SK-N-SH (cell line): ENCODE data around the gene CDC27. TPM values are rescaled to one million over a fixed set of nuclear protein-coding genes. Genes with fewer than 3 reads are reported as not detected.

Source experiments
- CTCF ChIA-PET: fragments of 300-600, 350-600 bp; formaldehyde crosslinking; extraction: SDS; loops from one replicate; lab custom pipeline; 2021; lab: Yijun Ruan, JAX
- POLR2A ChIA-PET: fragments of 350-600 bp; sonication (Branson Sonifier 250); formaldehyde crosslinking; extraction: SDS; loops from one replicate; lab custom pipeline; 2020; ENCODE audit warnings: antibody characterized with exemption, inconsistent platforms; lab: Yijun Ruan, JAX
- DNase-seq: peaks from one replicate; pipeline ENCODE4 v3.0.0; 2012
- H2AFZ ChIP-seq: fragments of 200-600 bp; sonication (generic); 2 replicates; pipeline ENCODE4 v1.8.1; 2016; ENCODE audit warnings: antibody characterized with exemption, mild to moderate bottlenecking, low read depth
- H3F3A ChIP-seq: fragments of 200-600 bp; sonication (generic); replicated peaks from 2 replicates; pipeline ENCODE3; 2016; ENCODE audit warnings: antibody characterized with exemption, mild to moderate bottlenecking; ENCODE audit not compliant: insufficient read depth
- H3K27ac ChIP-seq, 2 experiments: fragments of 200-500 bp in 1 of 2; fragments of 200-600 bp in 1 of 2; sonication (Bioruptor generic) in 1 of 2; sonication (generic), shearing (Covaris generic) in 1 of 2; 2 replicates each; pipeline versions ENCODE4 v1.5.1 to v1.6.1; 2014 to 2016; ENCODE audit warnings: low read depth in 2 of 2, inconsistent platforms in 1 of 2, low read length in 1 of 2, mild to moderate bottlenecking in 1 of 2, mixed read lengths in 1 of 2
- H3K27me3 ChIP-seq: fragments of 200-600 bp; sonication (generic), shearing (Covaris generic); 2 replicates; pipeline ENCODE4 v1.6.1; 2016; ENCODE audit warnings: mixed run types; ENCODE audit not compliant: insufficient read depth
- H3K36me3 ChIP-seq, 2 experiments: fragments of 200-500 bp in 1 of 2; fragments of 200-600 bp in 1 of 2; sonication (Bioruptor generic) in 1 of 2; sonication (generic) in 1 of 2; replicated peaks in 1 of 2; 2 replicates each; pipeline versions ENCODE3 to v1.5.1; 2014 to 2016; ENCODE audit warnings: low read length in 1 of 2, mild to moderate bottlenecking in 1 of 2; ENCODE audit not compliant: insufficient read depth in 2 of 2, control insufficient read depth in 1 of 2
- H3K4me1 ChIP-seq, 2 experiments: fragments of 200-500 bp in 1 of 2; fragments of 200-600 bp in 1 of 2; sonication (Bioruptor generic) in 1 of 2; sonication (generic), shearing (Covaris generic) in 1 of 2; 2 replicates each; pipeline versions ENCODE4 v1.5.1 to v1.6.1; 2014 to 2016; ENCODE audit warnings: low read depth in 1 of 2, low read length in 1 of 2, mixed run types in 1 of 2; ENCODE audit not compliant: insufficient read depth in 2 of 2, control insufficient read depth in 1 of 2
- H3K4me2 ChIP-seq: fragments of 200-600 bp; sonication (generic), shearing (Covaris generic); 2 replicates; pipeline ENCODE4 v1.6.1; 2017; ENCODE audit warnings: mixed run types
- H3K4me3 ChIP-seq, 2 experiments: fragments of 200-500 bp in 1 of 2; fragments of 200-600 bp in 1 of 2; sonication (Bioruptor generic) in 1 of 2; sonication (generic), shearing (Covaris generic) in 1 of 2; 2 replicates each; pipeline versions ENCODE4 v1.5.1 to v1.8.1; 2014 to 2016; ENCODE audit warnings: low read depth in 2 of 2, inconsistent platforms in 1 of 2, low read length in 1 of 2, mild to moderate bottlenecking in 1 of 2, mixed read lengths in 1 of 2, moderate library complexity in 1 of 2
- H3K79me2 ChIP-seq: fragments of 200-600 bp; sonication (generic); 2 replicates; pipeline ENCODE4 v1.8.1; 2017; ENCODE audit warnings: mild to moderate bottlenecking; ENCODE audit not compliant: insufficient read depth
- H3K9ac ChIP-seq: fragments of 200-600 bp; sonication (generic); 2 replicates; pipeline ENCODE4 v1.6.1; 2017; ENCODE audit warnings: mixed run types
- H3K9me2 ChIP-seq: fragments of 200-600 bp; sonication (generic); 2 replicates; pipeline ENCODE4 v1.6.1; 2017; ENCODE audit warnings: mixed run types
- H3K9me3 ChIP-seq: fragments of 200-600 bp; sonication (generic); 2 replicates; pipeline ENCODE4 v1.6.1; 2017; ENCODE audit warnings: mixed run types, mild to moderate bottlenecking, moderate library complexity
- H4K20me1 ChIP-seq: fragments of 200-600 bp; sonication (generic); 2 replicates; pipeline ENCODE4 v1.6.1; 2017; ENCODE audit warnings: mild to moderate bottlenecking, mixed run types; ENCODE audit not compliant: insufficient read depth
- CTCF ChIP-seq: fragments of 200-600 bp; sonication (generic); IDR thresholded peaks from 2 replicates; pipeline ENCODE4 v1.6.1; 2017; ENCODE audit warnings: antibody characterized with exemption, mild to moderate bottlenecking, moderate library complexity
- ELF1 ChIP-seq: IDR thresholded peaks from 2 replicates; pipeline ENCODE4 v1.4.0; 2012
- EP300 ChIP-seq, 2 experiments: IDR thresholded peaks; 2 replicates each; pipeline versions ENCODE4 v1.4.0 to v1.6.1; 2012; ENCODE audit warnings: borderline replicate concordance in 1 of 2, low read depth in 1 of 2, low read length in 1 of 2
- FOSL2 ChIP-seq: IDR thresholded peaks from 2 replicates; pipeline ENCODE4 v1.4.0; 2012; ENCODE audit warnings: low read depth, mild to moderate bottlenecking, moderate library complexity, borderline replicate concordance
- MAX ChIP-seq: IDR thresholded peaks from 2 replicates; pipeline ENCODE4 v1.4.0; 2012; ENCODE audit warnings: low read depth
- MXI1 ChIP-seq: IDR thresholded peaks from 2 replicates; pipeline ENCODE4 v1.6.1; 2012; ENCODE audit warnings: mild to moderate bottlenecking, low read depth, low read length, improper control_type of control experiment
- NFIC ChIP-seq: IDR thresholded peaks from 2 replicates; pipeline ENCODE4 v1.4.0; 2012; ENCODE audit warnings: borderline replicate concordance
- POLR2AphosphoS5 ChIP-seq: IDR thresholded peaks from 2 replicates; pipeline ENCODE4 v1.6.1; 2012; ENCODE audit warnings: low read depth, low read length
- RAD21 ChIP-seq: IDR thresholded peaks from 2 replicates; pipeline ENCODE4 v1.6.1; 2012; ENCODE audit warnings: mild to moderate bottlenecking, low read length
- SIN3A ChIP-seq: IDR thresholded peaks from 2 replicates; pipeline ENCODE4 v1.6.1; 2012; ENCODE audit warnings: low read depth, mild to moderate bottlenecking, low read length, moderate library complexity, borderline replicate concordance
- TAF1 ChIP-seq: IDR thresholded peaks from 2 replicates; pipeline ENCODE4 v1.6.1; 2012; ENCODE audit warnings: low read depth, mild to moderate bottlenecking, low read length, moderate library complexity, borderline replicate concordance
- TCF12 ChIP-seq: IDR thresholded peaks from 2 replicates; pipeline ENCODE4 v1.4.0; 2012
- TEAD4 ChIP-seq: IDR thresholded peaks from 2 replicates; pipeline ENCODE4 v1.4.0; 2012; ENCODE audit warnings: mild to moderate bottlenecking, borderline replicate concordance; ENCODE audit not compliant: insufficient read depth
- YY1 ChIP-seq: IDR thresholded peaks from 2 replicates; pipeline ENCODE4 v1.4.0; 2012; ENCODE audit warnings: low read depth, mild to moderate bottlenecking
- WGBS: methylation state at CpG from one replicate; pipeline ENCODE4 v1.1.6; 2017; ENCODE audit warnings: low lambda C conversion rate; 5-methylcytosine and 5-hydroxymethylcytosine counted together
- polyA plus RNA-seq, 3 experiments: library from polyadenylated mRNA; depleted of rRNA; stranded (reverse); fragments of >200 nt; gene quantifications; 2 replicates each; pipeline ENCODE4 v1.2.3, GENCODE V29; 2012
- TF ChIP-seq, protein P1 (sequence below): fragments of 150-350 bp; IDR thresholded peaks from 2 replicates; pipeline ENCODE4 v1.6.1; 2016; ENCODE audit warnings: mild to moderate bottlenecking, low read depth, low read length
- TF ChIP-seq, protein P2 (sequence below): IDR thresholded peaks from 2 replicates; pipeline ENCODE4 v1.4.0; 2012; ENCODE audit warnings: low read depth, borderline replicate concordance

CDC27 gene
- polyA plus RNA-seq, 1 of the 3 experiments (the other 2 are of a cell fraction) = 44.3 TPM

DNA sequence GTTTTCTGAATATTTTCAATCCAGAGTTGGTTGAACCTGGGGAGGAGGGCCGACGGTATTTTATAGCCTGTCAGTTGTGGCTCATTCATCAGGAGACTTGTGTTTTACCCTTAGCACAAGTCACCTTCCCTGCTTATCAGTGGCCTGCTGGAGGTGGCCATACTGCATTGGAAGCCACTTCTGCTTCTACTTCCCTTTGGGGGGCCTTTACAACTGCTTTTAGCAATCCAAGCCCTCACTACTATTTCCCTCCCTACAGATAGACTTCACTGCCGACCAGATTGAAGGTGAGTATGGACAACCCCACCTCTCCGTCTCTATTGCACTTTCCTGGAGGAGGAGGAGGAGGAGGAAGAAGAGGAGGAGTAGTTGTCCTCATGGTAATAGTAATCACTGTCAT is 24.4 kb upstream of the CDC27 start (continued):
- TF ChIP-seq, protein P1, sequence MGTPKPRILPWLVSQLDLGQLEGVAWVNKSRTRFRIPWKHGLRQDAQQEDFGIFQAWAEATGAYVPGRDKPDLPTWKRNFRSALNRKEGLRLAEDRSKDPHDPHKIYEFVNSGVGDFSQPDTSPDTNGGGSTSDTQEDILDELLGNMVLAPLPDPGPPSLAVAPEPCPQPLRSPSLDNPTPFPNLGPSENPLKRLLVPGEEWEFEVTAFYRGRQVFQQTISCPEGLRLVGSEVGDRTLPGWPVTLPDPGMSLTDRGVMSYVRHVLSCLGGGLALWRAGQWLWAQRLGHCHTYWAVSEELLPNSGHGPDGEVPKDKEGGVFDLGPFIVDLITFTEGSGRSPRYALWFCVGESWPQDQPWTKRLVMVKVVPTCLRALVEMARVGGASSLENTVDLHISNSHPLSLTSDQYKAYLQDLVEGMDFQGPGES = no peak
- TF ChIP-seq, all 33 proteins: peak for 0

GRCh38 chr17:47212458-47212857 is 23.4 kb upstream of the CDC27 start:
- Histone ChIP-seq H3K27me3 (no peaks in the 10 kb centered on the region), H2AFZ (no peak overlapping the region), H3K4me2 (no peak overlapping the region), H4K20me1 (no peaks in the 10 kb centered on the region), H3K79me2 (no peaks in the 10 kb centered on the region), H3K9ac (no peak overlapping the region), H3F3A (peaks cover 3% of the 10 kb centered on the region), H3K27ac (no peak overlapping the region), H3K36me3 (no peaks in the 10 kb centered on the region), H3K9me2 (no peaks in the 10 kb centered on the region), H3K4me1 (no peaks in the 10 kb centered on the region), H3K9me3 (no peaks in the 10 kb centered on the region), H3K4me3 (no peak overlapping the region)
- POLR2A ChIA-PET = no interaction called here
- no peak for TF ChIP-seq POLR2AphosphoS5
- TF ChIP-seq TAF1 = no peak
- no peak for TF ChIP-seq NFIC
- TF ChIP-seq TCF12 = no peak
- TF ChIP-seq, protein P1 = no peak
- no peak for TF ChIP-seq EP300 (IDR thresholded peaks at IDR 0.05; ENCODE audit: borderline replicate concordance in 1 of 2, low read depth in 1 of 2, low read length in 1 of 2)
- no peak for TF ChIP-seq MXI1
- TF ChIP-seq FOSL2 = no peak
- TF ChIP-seq MAX = no peak
- CTCF ChIA-PET = interaction anchor here (0.7 to 1.2 kb wide), 4 partner anchors 11 to 403 kb away, joined by 3 to 4 read pairs (median 4); no protein-coding TSS in a partner anchor
- DNase-seq = no peak
- WGBS = 76% methylated on average over 2 of the region's 2 CpGs

- H3K9me2 ChIP-seq = no peaks in the 10 kb centered on the region
- H3K9ac ChIP-seq = no peak overlapping the region
- whole genome bisulfite sequencing = 43% methylated on average over 2 of the region's 2 CpGs
- TF ChIP-seq CTCF = no peak
- no peak for TF ChIP-seq YY1
- no peak for TF ChIP-seq TAF1
- no peak for TF ChIP-seq MAX
- no peak for TF ChIP-seq SIN3A
- TF ChIP-seq TEAD4 = no peak
- TF ChIP-seq, protein P2, sequence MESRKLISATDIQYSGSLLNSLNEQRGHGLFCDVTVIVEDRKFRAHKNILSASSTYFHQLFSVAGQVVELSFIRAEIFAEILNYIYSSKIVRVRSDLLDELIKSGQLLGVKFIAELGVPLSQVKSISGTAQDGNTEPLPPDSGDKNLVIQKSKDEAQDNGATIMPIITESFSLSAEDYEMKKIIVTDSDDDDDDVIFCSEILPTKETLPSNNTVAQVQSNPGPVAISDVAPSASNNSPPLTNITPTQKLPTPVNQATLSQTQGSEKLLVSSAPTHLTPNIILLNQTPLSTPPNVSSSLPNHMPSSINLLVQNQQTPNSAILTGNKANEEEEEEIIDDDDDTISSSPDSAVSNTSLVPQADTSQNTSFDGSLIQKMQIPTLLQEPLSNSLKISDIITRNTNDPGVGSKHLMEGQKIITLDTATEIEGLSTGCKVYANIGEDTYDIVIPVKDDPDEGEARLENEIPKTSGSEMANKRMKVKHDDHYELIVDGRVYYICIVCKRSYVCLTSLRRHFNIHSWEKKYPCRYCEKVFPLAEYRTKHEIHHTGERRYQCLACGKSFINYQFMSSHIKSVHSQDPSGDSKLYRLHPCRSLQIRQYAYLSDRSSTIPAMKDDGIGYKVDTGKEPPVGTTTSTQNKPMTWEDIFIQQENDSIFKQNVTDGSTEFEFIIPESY = no peak
- TF ChIP-seq RAD21 = no peak
- TF ChIP-seq ELF1 = no peak
- TF ChIP-seq, protein P1 = no peak
- no peaks in the 10 kb centered on the region for H3K36me3 ChIP-seq
- no peaks in the 10 kb centered on the region for H3K27me3 ChIP-seq
- CTCF ChIA-PET = interaction anchor here (1.3 to 5.3 kb wide), 2 partner anchors 10 to 19 kb away, joined by 5 to 23 read pairs; no protein-coding TSS in a partner anchor
- H3K27ac ChIP-seq = no peak overlapping the region
- POLR2A ChIA-PET = interaction anchor here (0.6 to 1.1 kb wide), 2 partner anchors 26 to 143 kb away, joined by 3 read pairs; no protein-coding TSS in a partner anchor
- H3K79me2 ChIP-seq = no peaks in the 10 kb centered on the region
- no peak overlapping the region for H3K4me3 ChIP-seq
- H4K20me1 ChIP-seq = no peaks in the 10 kb centered on the region
- H3K4me2 ChIP-seq = no peak overlapping the region
- no peaks in the 10 kb centered on the region for H3K9me3 ChIP-seq
- DNase-seq = no peak
- peaks cover 3% of the 10 kb centered on the region for H3F3A ChIP-seq
- no peaks in the 10 kb centered on the region for H3K4me1 ChIP-seq
- no peak overlapping the region for H2AFZ ChIP-seq
Observed at GRCh38 chr17:47210779-47211178, 21.7 kb upstream of the CDC27 start.
